ENCODE measurements around the gene ARHGEF19. TPM values are rescaled to one million over a fixed set of nuclear protein-coding genes. Genes with fewer than 3 reads are reported as not detected.

The ARHGEF19 gene
- total RNA-seq, 1 experiment from 2014 or later = 38.5 TPM

- no peak overlapping the region for H3K4me3 ChIP-seq
- no peak for DNase-seq
- no peaks in the 10 kb centered on the region for H3K36me3 ChIP-seq (ENCODE audit: low read depth)
- no peak for TF ChIP-seq EZH2 (IDR thresholded peaks at IDR 0.05; ENCODE audit: low read depth)
- TF ChIP-seq, protein P1, sequence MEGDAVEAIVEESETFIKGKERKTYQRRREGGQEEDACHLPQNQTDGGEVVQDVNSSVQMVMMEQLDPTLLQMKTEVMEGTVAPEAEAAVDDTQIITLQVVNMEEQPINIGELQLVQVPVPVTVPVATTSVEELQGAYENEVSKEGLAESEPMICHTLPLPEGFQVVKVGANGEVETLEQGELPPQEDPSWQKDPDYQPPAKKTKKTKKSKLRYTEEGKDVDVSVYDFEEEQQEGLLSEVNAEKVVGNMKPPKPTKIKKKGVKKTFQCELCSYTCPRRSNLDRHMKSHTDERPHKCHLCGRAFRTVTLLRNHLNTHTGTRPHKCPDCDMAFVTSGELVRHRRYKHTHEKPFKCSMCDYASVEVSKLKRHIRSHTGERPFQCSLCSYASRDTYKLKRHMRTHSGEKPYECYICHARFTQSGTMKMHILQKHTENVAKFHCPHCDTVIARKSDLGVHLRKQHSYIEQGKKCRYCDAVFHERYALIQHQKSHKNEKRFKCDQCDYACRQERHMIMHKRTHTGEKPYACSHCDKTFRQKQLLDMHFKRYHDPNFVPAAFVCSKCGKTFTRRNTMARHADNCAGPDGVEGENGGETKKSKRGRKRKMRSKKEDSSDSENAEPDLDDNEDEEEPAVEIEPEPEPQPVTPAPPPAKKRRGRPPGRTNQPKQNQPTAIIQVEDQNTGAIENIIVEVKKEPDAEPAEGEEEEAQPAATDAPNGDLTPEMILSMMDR (conservative IDR thresholded peaks at IDR 0.05) = no peak
- no TSS peak for BruUV-seq (replicated peaks)
- H3K27ac ChIP-seq = no peak overlapping the region
- POLR2A ChIA-PET (ENCODE audit: unreplicated experiment) = no interaction called here
- no peak overlapping the region for H2AFZ ChIP-seq
- CTCF ChIA-PET = no interaction called here
- intact Hi-C loops (cut with micrococcal nuclease; ENCODE audit: unreplicated experiment) = no loop called here
- H3K9me2 ChIP-seq (ENCODE audit: insufficient read depth) = no peaks in the 10 kb centered on the region
- H3K9me3 ChIP-seq (ENCODE audit: insufficient read depth, low read depth) = no peaks in the 10 kb centered on the region
- no peaks in the 10 kb centered on the region for H3K79me2 ChIP-seq (ENCODE audit: low read depth)
- H4K20me1 ChIP-seq (ENCODE audit: insufficient read depth) = no peaks in the 10 kb centered on the region
- 0 out of 2 replicates have a peak, but pooled peaks cover 6% of the 10 kb centered on the region for H3K4me1 ChIP-seq (replicated peaks; ENCODE audit: insufficient read depth)
- H3K4me2 ChIP-seq = no peak overlapping the region
- H3K27me3 ChIP-seq (ENCODE audit: insufficient read depth, low read depth) = no peaks in the 10 kb centered on the region
- H3F3A ChIP-seq (ENCODE audit: insufficient read depth, low read depth) = no peaks in the 10 kb centered on the region
Measured at GRCh38 chr1:16221499-16221898, 9.0 kb upstream of the ARHGEF19 start.

GRCh38 chr1:16219968-16220500 lies 7.6 kb upstream of the ARHGEF19 start:
- intact Hi-C loops (cut with micrococcal nuclease; ENCODE audit: unreplicated experiment) = no loop called here
- H3K79me2 ChIP-seq (ENCODE audit: low read depth) = no peaks in the 10 kb centered on the region
- no peak overlapping the region for H3K4me3 ChIP-seq
- H3K27ac ChIP-seq = no peak overlapping the region
- no peaks in the 10 kb centered on the region for H3K27me3 ChIP-seq (ENCODE audit: insufficient read depth, low read depth)
- DNase-seq = no peak
- no TSS peak for BruUV-seq (replicated peaks)
- TF ChIP-seq, protein P1 (conservative IDR thresholded peaks at IDR 0.05) = no peak
- TF ChIP-seq EZH2 (IDR thresholded peaks at IDR 0.05; ENCODE audit: low read depth) = no peak
- no peak overlapping the region for H2AFZ ChIP-seq
- POLR2A ChIA-PET (ENCODE audit: unreplicated experiment) = interaction anchor here (0.6 kb wide), 1 partner anchor 13 kb away, joined by 5 read pairs; no protein-coding TSS in a partner anchor
- no peaks in the 10 kb centered on the region for H3K9me3 ChIP-seq (ENCODE audit: insufficient read depth, low read depth)
- H3K4me2 ChIP-seq = no peak overlapping the region
- 0 out of 2 replicates have a peak, but pooled peaks cover 9% of the 10 kb centered on the region for H3K4me1 ChIP-seq (replicated peaks; ENCODE audit: insufficient read depth)
- no peaks in the 10 kb centered on the region for H3K36me3 ChIP-seq (ENCODE audit: low read depth)
- H4K20me1 ChIP-seq (ENCODE audit: insufficient read depth) = no peaks in the 10 kb centered on the region
- CTCF ChIA-PET = no interaction called here
- no peaks in the 10 kb centered on the region for H3K9me2 ChIP-seq (ENCODE audit: insufficient read depth)
- H3F3A ChIP-seq (ENCODE audit: insufficient read depth, low read depth) = peaks cover 3% of the 10 kb centered on the region; the same call in 1 of the 2 replicates

DNA sequence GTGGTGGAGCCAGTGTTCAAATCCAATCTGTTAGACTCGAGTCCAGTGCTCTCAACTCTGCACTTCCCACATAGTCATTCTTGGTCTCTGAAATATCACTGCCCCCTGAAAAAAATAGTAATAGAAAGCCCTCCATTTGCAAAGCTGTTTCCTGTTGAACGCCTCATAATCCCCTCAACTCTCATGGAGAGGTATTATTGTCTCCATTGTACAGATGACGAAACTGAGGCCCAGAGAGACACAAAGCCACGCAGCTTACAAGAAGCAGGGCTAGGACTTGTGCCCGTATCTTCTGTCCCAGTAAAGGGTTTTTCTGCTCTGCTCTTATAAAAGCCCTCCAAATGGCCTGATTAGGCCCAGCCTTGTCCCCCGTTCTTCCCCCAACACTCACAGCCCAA lies 6.2 kb upstream of the ARHGEF19 start:
- Histone ChIP-seq H3K9me3 (ENCODE audit: insufficient read depth, low read depth) (no peaks in the 10 kb centered on the region), H3K27ac (no peak overlapping the region), H2AFZ (no peak overlapping the region), H4K20me1 (ENCODE audit: insufficient read depth) (no peaks in the 10 kb centered on the region), H3K27me3 (ENCODE audit: insufficient read depth, low read depth) (no peaks in the 10 kb centered on the region), H3K79me2 (ENCODE audit: low read depth) (no peaks in the 10 kb centered on the region), H3F3A (ENCODE audit: insufficient read depth, low read depth) (peaks cover 3% of the 10 kb centered on the region; the same call in 1 of the 2 replicates), H3K4me3 (no peak overlapping the region), H3K36me3 (ENCODE audit: low read depth) (no peaks in the 10 kb centered on the region), H3K9me2 (ENCODE audit: insufficient read depth) (no peaks in the 10 kb centered on the region), H3K4me2 (no peak overlapping the region), H3K4me1 (replicated peaks; ENCODE audit: insufficient read depth) (0 out of 2 replicates have a peak, but pooled peaks cover 9% of the 10 kb centered on the region)
- no peak for DNase-seq
- ChIA-PET POLR2A (ENCODE audit: unreplicated experiment) (no interaction called here), CTCF (no interaction called here)
- BruUV-seq (replicated peaks) = no TSS peak
- TF ChIP-seq EZH2 (IDR thresholded peaks at IDR 0.05; ENCODE audit: low read depth) = no peak
- TF ChIP-seq, protein P1 (conservative IDR thresholded peaks at IDR 0.05) = no peak
- intact Hi-C loops (cut with micrococcal nuclease; ENCODE audit: unreplicated experiment) = no loop called here
